HG03025 (cell line): Measurements from ENCODE around the gene EYA4.
"Not testable (repeated sequence)": the region's sequence is repeated elsewhere in the genome, so short reads cannot be mapped to it uniquely, and the experiment has no call there.

Experiments
- ATAC-seq: cut with Tn5 transposase; IDR thresholded peaks from one replicate; pipeline ENCODE4 v1.9.1; 2021; ENCODE audit warnings: mild to moderate bottlenecking, moderate library complexity; ENCODE audit not compliant: unreplicated experiment, low FRiP score

EYA4 gene

GRCh38 chr6:133551436-133551835 lies 310.3 kb downstream of the EYA4 start:
- ATAC-seq = no peak

GRCh38 chr6:133551847-133552341 lies 310.7 kb downstream of the EYA4 start:
- no peak for ATAC-seq

GRCh38 chr6:133553652-133554051 lies 312.5 kb downstream of the EYA4 start:
- no peak for ATAC-seq

- ATAC-seq = not testable (repeated sequence)
Measured at GRCh38 chr6:133554121-133554520, 313.0 kb downstream of the EYA4 start.

- ATAC-seq = no peak
Measured at GRCh38 chr6:133555685-133556084, 314.5 kb downstream of the EYA4 start.

- no peak for ATAC-seq
Measured at GRCh38 chr6:133559926-133560325, 318.8 kb downstream of the EYA4 start.

GRCh38 chr6:133567636-133568035 lies 326.5 kb downstream of the EYA4 start:
- ATAC-seq = no peak

- ATAC-seq = no peak
Measured at GRCh38 chr6:133568970-133569889, 328.1 kb downstream of the EYA4 start.

- no peak for ATAC-seq
Measured at GRCh38 chr6:133571681-133572080, 330.5 kb downstream of the EYA4 start.

- ATAC-seq = no peak
Measured at GRCh38 chr6:133577851-133578250, 336.7 kb downstream of the EYA4 start.
